NCI-H2196 treated with DMSO at 0.1 percent for 48 hours (cell line): ENCODE results near the gene SYNC.
"Not testable (repeated sequence)": the region's sequence is repeated elsewhere in the genome, so short reads cannot be mapped to it uniquely, and the experiment has no call there.

Experiments used
- DNase-seq: peaks from one replicate; lab custom pipeline; 2025; ENCODE audit not compliant: unreplicated experiment; lab: John Stamatoyannopoulos, UW

The SYNC gene

GRCh38 chr1:32647308-32648134 is 55.0 kb downstream of the SYNC start:
- DNase-seq = no peak

- no peak for DNase-seq
Measured at GRCh38 chr1:32644426-32644825, 58.1 kb downstream of the SYNC start.

- DNase-seq = not testable (repeated sequence)
Measured at GRCh38 chr1:32642292-32642827, 60.2 kb downstream of the SYNC start.

- no peak for DNase-seq
Measured at GRCh38 chr1:32639489-32640075, 63.0 kb downstream of the SYNC start.

- no peak for DNase-seq
Measured at GRCh38 chr1:32636914-32637645, 65.5 kb downstream of the SYNC start.

- no peak for DNase-seq
Measured at GRCh38 chr1:32635508-32636277, 66.9 kb downstream of the SYNC start.

- no peak for DNase-seq
Measured at GRCh38 chr1:32632829-32633228, 69.7 kb downstream of the SYNC start.

GRCh38 chr1:32630173-32630572 is 72.4 kb downstream of the SYNC start:
- DNase-seq = not testable (repeated sequence)
